Esophagus squamous epithelium (tissue), 5 donors: ENCODE results near the gene BRWD1. TPM values are rescaled to one million over a fixed set of nuclear protein-coding genes. Genes with fewer than 3 reads are reported as not detected.
"Not testable (repeated sequence)": the region's sequence is repeated elsewhere in the genome, so short reads cannot be mapped to it uniquely, and the experiment has no call there.

Experiments used
- DNase-seq: peaks from one replicate; lab custom pipeline; 2025; lab: John Stamatoyannopoulos, UW
- H3K27ac ChIP-seq, 4 donors: fragments of 200-600 bp; sonication (generic); one replicate each; pipeline ENCODE4 v1.5.1; 2016 to 2019; ENCODE audit warnings: mild to moderate bottlenecking in 1 of 4
- H3K27me3 ChIP-seq, 4 donors: fragments of 200-600 bp; sonication (generic); 1 replicate in 3 of 4; 2 replicates in 1 of 4; pipeline versions ENCODE4 v1.5.1 to v1.6.0; 2017 to 2021; ENCODE audit warnings: antibody characterized with exemption in 1 of 4
- H3K36me3 ChIP-seq, 3 donors: fragments of 200-600 bp; sonication (generic); one replicate each; pipeline ENCODE4 v1.5.1; 2016 to 2019
- H3K4me1 ChIP-seq, 3 donors: fragments of 200-600 bp; sonication (generic); one replicate each; pipeline ENCODE4 v1.5.1; 2017 to 2019
- H3K4me3 ChIP-seq, 4 donors: fragments of 200-600 bp; sonication (generic); 1 replicate in 3 of 4; 2 replicates in 1 of 4; pipeline ENCODE4 v1.5.1; 2016 to 2019; ENCODE audit warnings: mild to moderate bottlenecking in 2 of 4, moderate library complexity in 1 of 4
- H3K9me3 ChIP-seq, 3 donors: fragments of 200-600 bp; sonication (generic); one replicate each; pipeline ENCODE4 v1.5.1; 2016 to 2019
- POLR2A ChIP-seq, 4 donors: fragments of 450-650 bp; IDR thresholded peaks; one replicate each; pipeline ENCODE4 v1.6.1; 2017; ENCODE audit warnings: antibody characterized with exemption in 4 of 4, mild to moderate bottlenecking in 4 of 4, moderate library complexity in 3 of 4
- WGBS, 2 donors: methylation state at CpG; one replicate each; pipeline ENCODE4 v1.1.5; 2018; 5-methylcytosine and 5-hydroxymethylcytosine counted together
- intact Hi-C: fragments of 100-400 bp; cut with DNase I; formaldehyde crosslinking; loops from one replicate; pipeline ENCODE4 v1.15.0; 2022
- total RNA-seq, 4 donors: library from RNA; depleted of rRNA; stranded (reverse); fragments of >200 nt; gene quantifications; one replicate each; pipeline ENCODE4 v1.1.0, GENCODE V29; 2016
- TF ChIP-seq, protein P1 (sequence below), 6 experiments: fragments of 450-650 bp in 4 of 6; fragments of 200-600 bp in 2 of 6; sonication (generic) in 2 of 6; IDR thresholded peaks; one replicate each; pipeline ENCODE4 v1.5.1; 2016 to 2019; ENCODE audit warnings: antibody characterized with exemption in 6 of 6, mild to moderate bottlenecking in 4 of 6, moderate library complexity in 4 of 6
- donor health status: DM: yes; HTN: yes; CAD: no.

Gene BRWD1
- total RNA-seq, 4 donors from 2014 or later: 22.1 to 57.2 (median 26.0) TPM

DNA sequence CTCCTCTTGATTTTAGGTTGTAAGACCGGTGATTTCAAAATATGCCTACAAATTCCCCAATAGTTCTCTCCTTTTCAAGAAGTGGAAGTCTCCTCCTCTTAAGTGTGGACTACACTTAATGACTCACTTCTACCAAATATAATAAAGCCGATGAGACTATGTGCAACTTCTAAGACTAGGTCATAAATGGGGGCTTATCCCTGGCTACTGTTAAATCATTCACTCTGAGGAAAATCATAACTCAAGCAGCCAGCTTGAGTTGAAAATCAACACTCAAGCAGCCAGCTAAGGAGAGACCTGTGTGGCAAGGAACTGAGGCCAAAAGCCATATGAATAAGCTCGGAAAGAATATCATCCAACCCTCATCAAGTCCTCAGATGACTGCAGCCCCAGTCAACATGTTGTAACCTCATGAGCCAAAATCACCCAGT lies 80.6 kb downstream of the BRWD1 start:
- no peak overlapping the region for H3K4me3 ChIP-seq
- WGBS, 2 donors: 88 to 93% methylated on average over 3 of the region's 3 CpGs
- H3K27ac ChIP-seq: no peak overlapping the region
- no peak for TF ChIP-seq POLR2A (IDR thresholded peaks at IDR 0.05)
- TF ChIP-seq, protein P1, sequence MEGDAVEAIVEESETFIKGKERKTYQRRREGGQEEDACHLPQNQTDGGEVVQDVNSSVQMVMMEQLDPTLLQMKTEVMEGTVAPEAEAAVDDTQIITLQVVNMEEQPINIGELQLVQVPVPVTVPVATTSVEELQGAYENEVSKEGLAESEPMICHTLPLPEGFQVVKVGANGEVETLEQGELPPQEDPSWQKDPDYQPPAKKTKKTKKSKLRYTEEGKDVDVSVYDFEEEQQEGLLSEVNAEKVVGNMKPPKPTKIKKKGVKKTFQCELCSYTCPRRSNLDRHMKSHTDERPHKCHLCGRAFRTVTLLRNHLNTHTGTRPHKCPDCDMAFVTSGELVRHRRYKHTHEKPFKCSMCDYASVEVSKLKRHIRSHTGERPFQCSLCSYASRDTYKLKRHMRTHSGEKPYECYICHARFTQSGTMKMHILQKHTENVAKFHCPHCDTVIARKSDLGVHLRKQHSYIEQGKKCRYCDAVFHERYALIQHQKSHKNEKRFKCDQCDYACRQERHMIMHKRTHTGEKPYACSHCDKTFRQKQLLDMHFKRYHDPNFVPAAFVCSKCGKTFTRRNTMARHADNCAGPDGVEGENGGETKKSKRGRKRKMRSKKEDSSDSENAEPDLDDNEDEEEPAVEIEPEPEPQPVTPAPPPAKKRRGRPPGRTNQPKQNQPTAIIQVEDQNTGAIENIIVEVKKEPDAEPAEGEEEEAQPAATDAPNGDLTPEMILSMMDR (IDR thresholded peaks at IDR 0.05): no peak
- DNase-seq: no peak
- intact Hi-C loops: no loop called here
- H3K4me1 ChIP-seq: no peaks in the 10 kb centered on the region
- peaks cover 0 to 100% (median 13%) of the 10 kb centered on the region in 3 donors for H3K36me3 ChIP-seq
- H3K27me3 ChIP-seq: no peaks in the 10 kb centered on the region
- no peaks in the 10 kb centered on the region for H3K9me3 ChIP-seq

DNA sequence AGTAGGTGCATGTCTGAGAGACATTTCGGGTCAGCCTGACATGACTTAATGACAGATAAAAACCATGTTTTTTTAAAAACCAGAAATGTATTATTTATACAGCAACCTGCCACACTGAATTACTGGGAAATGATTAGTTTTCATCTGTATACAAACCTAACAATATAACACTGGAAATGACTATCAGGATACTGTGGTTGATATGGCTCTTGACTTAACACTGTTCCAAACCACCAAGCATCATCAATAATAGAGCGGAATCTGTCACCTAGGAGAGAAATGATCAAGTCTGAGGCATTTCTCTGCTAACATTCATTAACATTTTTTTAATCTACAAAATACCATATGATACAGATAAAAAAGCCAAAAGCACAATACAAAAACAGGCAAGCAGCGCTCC lies 88.5 kb downstream of the BRWD1 start:
- Histone ChIP-seq H3K27me3 (no peaks in the 10 kb centered on the region), H3K27ac (no peak overlapping the region), H3K36me3 (peaks cover 5 to 100% (median 13%) of the 10 kb centered on the region in 3 donors), H3K4me1 (no peaks in the 10 kb centered on the region), H3K9me3 (no peaks in the 10 kb centered on the region), H3K4me3 (no peak overlapping the region)
- 94% methylated on average over 3 of the region's 3 CpGs for WGBS, 2 donors
- no peak for TF ChIP-seq POLR2A (IDR thresholded peaks at IDR 0.05)
- TF ChIP-seq, protein P1 (IDR thresholded peaks at IDR 0.05): no peak
- intact Hi-C loops: loop anchor here (10.0 kb wide), 1 partner anchor 70 kb away; no protein-coding TSS in a partner anchor
- no peak for DNase-seq

DNA sequence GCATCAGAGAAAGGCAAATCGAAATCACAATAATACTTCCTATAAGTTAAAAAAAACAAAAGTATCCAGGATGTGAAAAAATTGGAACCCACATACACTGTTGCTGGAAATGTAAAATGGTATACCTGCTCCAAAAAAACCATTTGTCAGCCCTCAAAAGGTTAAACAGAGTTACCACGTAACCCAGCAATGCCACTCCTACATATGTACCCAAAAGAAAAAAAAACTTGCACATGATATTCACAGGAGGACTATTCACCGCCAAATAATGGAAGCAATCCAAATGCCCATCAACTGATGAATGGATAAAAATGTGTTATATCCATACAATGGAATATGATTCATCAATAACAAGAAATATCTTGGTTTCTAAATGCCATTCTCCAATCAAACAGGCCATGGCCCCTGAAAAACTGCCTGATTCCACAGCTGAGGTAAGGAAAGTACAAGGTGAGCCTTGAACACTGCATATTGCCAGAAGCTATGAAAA lies 91.4 kb downstream of the BRWD1 start:
- Histone ChIP-seq H3K9me3 (no peaks in the 10 kb centered on the region), H3K36me3 (peaks cover 5 to 100% (median 15%) of the 10 kb centered on the region in 3 donors), H3K4me3 (no peak overlapping the region), H3K4me1 (no peaks in the 10 kb centered on the region), H3K27me3 (no peaks in the 10 kb centered on the region), H3K27ac (no peak overlapping the region)
- intact Hi-C loops: loop anchor here (10.0 kb wide), 1 partner anchor 73 kb away; no protein-coding TSS in a partner anchor
- no peak for DNase-seq
- TF ChIP-seq, protein P1 (IDR thresholded peaks at IDR 0.05): no peak
- no peak for TF ChIP-seq POLR2A (IDR thresholded peaks at IDR 0.05)
- WGBS, 2 donors: 56 to 83% methylated on average over 3 of the region's 3 CpGs

DNA sequence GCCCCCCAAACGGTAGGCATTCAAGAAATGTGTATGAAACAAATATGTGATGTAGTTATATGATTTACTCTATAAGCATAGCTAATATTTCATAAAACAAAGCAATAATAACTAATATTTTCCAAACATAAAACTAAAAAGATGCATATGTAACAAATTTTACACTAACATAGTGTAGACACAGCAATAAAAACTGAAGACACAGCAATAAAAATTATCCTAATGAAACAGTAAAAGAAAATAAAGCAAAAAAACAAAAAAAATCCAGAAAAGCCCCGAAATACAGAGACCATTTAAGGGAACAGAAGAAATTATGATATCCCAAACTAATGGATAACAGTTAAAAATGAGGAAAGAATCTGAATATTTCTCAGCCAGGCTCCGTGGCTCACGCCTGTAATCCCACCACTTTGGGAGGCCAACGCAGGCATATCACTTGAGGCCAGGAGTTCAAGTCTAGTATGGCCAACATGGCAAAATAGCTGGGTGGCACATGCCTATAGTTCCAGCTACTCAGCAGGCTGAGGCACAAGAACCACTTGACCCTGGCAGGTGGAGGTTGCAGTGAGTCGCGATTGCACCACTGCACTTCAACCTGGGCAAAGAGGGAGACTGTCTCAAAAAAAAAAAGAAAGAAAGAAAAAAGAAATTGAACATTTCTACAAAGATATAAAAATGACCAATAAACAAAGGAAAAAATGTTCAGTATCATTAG lies 92.0 kb downstream of the BRWD1 start:
- H3K27ac ChIP-seq: no peak overlapping the region
- peaks cover 5 to 100% (median 15%) of the 10 kb centered on the region in 3 donors for H3K36me3 ChIP-seq

DNA sequence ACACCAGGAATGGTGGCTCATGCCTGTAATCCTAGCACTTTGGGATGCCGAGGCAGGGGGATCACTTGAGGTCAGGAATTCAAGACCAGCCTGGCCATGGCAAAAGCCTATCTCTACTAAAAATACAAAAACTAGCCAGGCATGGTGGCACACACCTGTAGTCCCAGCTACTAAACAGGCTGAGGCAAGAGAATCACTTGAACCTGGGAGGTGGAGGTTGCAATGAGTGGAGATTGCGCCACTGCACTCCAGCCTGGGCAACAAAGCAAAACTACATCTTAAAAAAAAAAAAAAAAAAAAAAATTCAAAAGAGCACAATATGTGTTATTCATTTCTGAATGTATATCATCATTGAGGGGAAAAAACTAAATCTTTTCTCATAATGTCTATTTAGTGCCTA lies 92.6 kb downstream of the BRWD1 start:
- H3K4me1 ChIP-seq, H3K4me3 ChIP-seq, H3K27ac ChIP-seq, H3K9me3 ChIP-seq, DNase-seq, H3K27me3 ChIP-seq: not testable (repeated sequence)
- peaks cover 5 to 100% (median 15%) of the 10 kb centered on the region in 3 donors for H3K36me3 ChIP-seq
- intact Hi-C loops: loop anchor here (10.0 kb wide), 1 partner anchor 74 kb away; no protein-coding TSS in a partner anchor
- WGBS, 2 donors: 94 to 96% methylated on average over 2 of the region's 2 CpGs

More for the DNA sequence above, 92.0 kb downstream of the BRWD1 start:
- no peaks in the 10 kb centered on the region for H3K27me3 ChIP-seq
- no peaks in the 10 kb centered on the region for H3K4me1 ChIP-seq
- no peak for TF ChIP-seq POLR2A (IDR thresholded peaks at IDR 0.05)
- TF ChIP-seq, protein P1 (IDR thresholded peaks at IDR 0.05): no peak
- no peak overlapping the region for H3K4me3 ChIP-seq
- 88 to 94% methylated on average over 5 to 7 of the region's 7 CpGs for WGBS, 2 donors
- intact Hi-C loops: loop anchor here (10.0 kb wide), 1 partner anchor 73 kb away; no protein-coding TSS in a partner anchor
- H3K9me3 ChIP-seq: no peaks in the 10 kb centered on the region
- no peak for DNase-seq
